ENCODE data around the gene RPL39L.

RPL39L gene

GRCh38 chr3:187088701-187089100 lies 50.6 kb downstream of the RPL39L start:
- no peak for DNase-seq

GRCh38 chr3:187086831-187087230 lies 52.5 kb downstream of the RPL39L start:
- DNase-seq = no peak

- no peak for DNase-seq
These were observed 53.4 kb downstream of the RPL39L start for GRCh38 chr3:187085933-187086332.

GRCh38 chr3:187085021-187085666 lies 54.2 kb downstream of the RPL39L start:
- DNase-seq = no peak

GRCh38 chr3:187084580-187084979 lies 54.7 kb downstream of the RPL39L start:
- DNase-seq = no peak

GRCh38 chr3:187084126-187084525 lies 55.2 kb downstream of the RPL39L start:
- DNase-seq = no peak

GRCh38 chr3:187082758-187083375 lies 56.4 kb downstream of the RPL39L start:
- DNase-seq = no peak

GRCh38 chr3:187080799-187081450 lies 58.4 kb downstream of the RPL39L start:
- no peak for DNase-seq

- DNase-seq = no peak
These were observed 59.9 kb downstream of the RPL39L start for GRCh38 chr3:187079090-187080022.

GRCh38 chr3:187077537-187077936 lies 61.8 kb downstream of the RPL39L start:
- DNase-seq = no peak

- no peak for DNase-seq
These were observed 62.2 kb downstream of the RPL39L start for GRCh38 chr3:187077085-187077484.

- DNase-seq = no peak
These were observed 63.0 kb downstream of the RPL39L start for GRCh38 chr3:187076297-187076696.

GRCh38 chr3:187074846-187075245 lies 64.5 kb downstream of the RPL39L start:
- no peak for DNase-seq

GRCh38 chr3:187073581-187074098 lies 65.7 kb downstream of the RPL39L start:
- DNase-seq = no peak

GRCh38 chr3:187072511-187072910 lies 66.8 kb downstream of the RPL39L start:
- no peak for DNase-seq

GRCh38 chr3:187072102-187072501 lies 67.2 kb downstream of the RPL39L start:
- no peak for DNase-seq
